CD4-positive, alpha-beta T cell (primary cell): ENCODE measurements around the gene XCL2. TPM values are rescaled to one million over a fixed set of nuclear protein-coding genes. Genes with fewer than 3 reads are reported as not detected.
A peak's percentile ranks its signal among the peaks of the same experiment; 100 is the strongest.

ENCODE experiments used
- ATAC-seq: fragments of 200-7000 bp; cut with Tn5 transposase; one replicate; pipeline ENCODE4 v1.10.0; 2022; ENCODE audit warnings: mild to moderate bottlenecking; ENCODE audit not compliant: poor library complexity
- CTCF ChIA-PET: fragments of 350-600 bp; sonication (Branson Sonifier 250); formaldehyde crosslinking; loops from one replicate; lab custom pipeline; 2021; ENCODE audit warnings: antibody characterized with exemption, inconsistent platforms; lab: Charles Lee
- POLR2A ChIA-PET: fragments of 350-600 bp; sonication (Branson Sonifier 250); formaldehyde crosslinking; loops from one replicate; lab custom pipeline; 2021; ENCODE audit warnings: antibody characterized with exemption, inconsistent platforms; lab: Charles Lee
- DNase-seq, 14 experiments: peaks; one replicate each; pipeline ENCODE4 v3.0.0-alpha.2; 2013 to 2020; ENCODE audit warnings: mixed read lengths in 2 of 14
- H3K27ac ChIP-seq, 2 donors: one replicate each; pipeline versions ENCODE4 v1.5.1 to v1.7.0; 2013; ENCODE audit warnings: low read length in 2 of 2, low read depth in 1 of 2, mild to moderate bottlenecking in 1 of 2
- H3K27me3 ChIP-seq, 2 experiments: 1 replicate in 1 of 2; 2 replicates in 1 of 2; pipeline versions ENCODE4 v1.6.1 to v1.7.0; 2013; ENCODE audit warnings: low read length in 2 of 2, control low read depth in 1 of 2, mild to moderate bottlenecking in 1 of 2, moderate library complexity in 1 of 2; ENCODE audit not compliant: insufficient read depth in 2 of 2, control insufficient read depth in 1 of 2
- H3K36me3 ChIP-seq: one replicate; pipeline ENCODE4 v1.6.1; 2013; ENCODE audit warnings: low read length, control low read depth; ENCODE audit not compliant: insufficient read depth
- H3K4me1 ChIP-seq: one replicate; pipeline ENCODE4 v1.6.1; 2013; ENCODE audit warnings: low read length, control low read depth; ENCODE audit not compliant: insufficient read depth
- H3K4me3 ChIP-seq: one replicate; pipeline ENCODE4 v1.5.1; 2013; ENCODE audit warnings: mild to moderate bottlenecking, low read length, moderate library complexity
- H3K9me3 ChIP-seq, 2 experiments: 1 replicate in 1 of 2; 2 replicates in 1 of 2; pipeline versions ENCODE4 v1.6.1 to v1.7.0; 2013; ENCODE audit warnings: low read length in 2 of 2, mild to moderate bottlenecking in 2 of 2, control low read depth in 1 of 2, moderate library complexity in 1 of 2; ENCODE audit not compliant: control insufficient read depth in 1 of 2, insufficient read depth in 1 of 2
- H3K27ac Mint-ChIP-seq: one replicate; pipeline ENCODE4 v1.8.0; 2020; ENCODE audit warnings: mixed read lengths
- H3K27me3 Mint-ChIP-seq: one replicate; pipeline ENCODE4 v1.8.0; 2021; ENCODE audit warnings: mixed read lengths
- H3K36me3 Mint-ChIP-seq: one replicate; pipeline ENCODE4 v1.8.0; 2021; ENCODE audit warnings: low read depth, mixed read lengths
- H3K4me1 Mint-ChIP-seq: one replicate; pipeline ENCODE4 v1.8.0; 2021; ENCODE audit warnings: low read depth, mixed read lengths
- H3K4me3 Mint-ChIP-seq: one replicate; pipeline ENCODE4 v1.8.0; 2020; ENCODE audit warnings: mild to moderate bottlenecking, mixed read lengths
- H3K9me3 Mint-ChIP-seq: one replicate; pipeline ENCODE4 v1.8.0; 2020; ENCODE audit warnings: mixed read lengths
- intact Hi-C, 2 experiments: fragments of 100-400 bp; cut with DNase I in 1 of 2; cut with micrococcal nuclease in 1 of 2; formaldehyde crosslinking; loops; one replicate each; pipeline versions ENCODE4 v1.15.1 to v1.9.0; 2023 to 2025; cut with DNase I, micrococcal nuclease
- total RNA-seq, 174 experiments: library from RNA in 2 of 174; stranded (reverse) in 2 of 174; gene quantifications; one replicate each; pipeline ENCODE4 v1.2.3 and lab custom pipeline; 2021 to 2026
- TF ChIP-seq, protein P1 (sequence below): fragments of 200-600 bp; IDR thresholded peaks from one replicate; pipeline ENCODE4 v1.8.0; 2022; ENCODE audit warnings: antibody characterized with exemption, mild to moderate bottlenecking

The XCL2 gene
- total RNA-seq, 2 experiments from 2014 or later: not detected

GRCh38 chr1:168531615-168532345 is 12.0 kb downstream of the XCL2 start:
- peak overlapping the region; percentile 61 for H3K4me3 Mint-ChIP-seq
- Histone ChIP-seq H3K4me3 (no peak overlapping the region), H3K27me3 (no peaks in the 10 kb centered on the region), H3K36me3 (no peaks in the 10 kb centered on the region), H3K4me1 (peaks cover 41% of the 10 kb centered on the region), H3K9me3 (no peaks in the 10 kb centered on the region), H3K27ac (peak overlapping the region in 1 of 2 donors; percentile 47)
- intact Hi-C loops: loop anchor here in 1 of 2 experiments (2.0 kb wide), 1 partner anchor 15 kb away; no protein-coding TSS in a partner anchor
- no peaks in the 10 kb centered on the region for H3K36me3 Mint-ChIP-seq
- peak; percentile 85 for ATAC-seq
- H3K9me3 Mint-ChIP-seq: no peaks in the 10 kb centered on the region
- DNase-seq: peak in 4 of 14 experiments; percentile 33 to 85 (median 55)
- ChIA-PET CTCF (no interaction called here), POLR2A (interaction anchor here (0.6 to 2.7 kb wide), 7 partner anchors 11 to 101 kb away, joined by 3 to 22 read pairs (median 5); no protein-coding TSS in a partner anchor)
- H3K27me3 Mint-ChIP-seq: no peaks in the 10 kb centered on the region
- TF ChIP-seq, protein P1, sequence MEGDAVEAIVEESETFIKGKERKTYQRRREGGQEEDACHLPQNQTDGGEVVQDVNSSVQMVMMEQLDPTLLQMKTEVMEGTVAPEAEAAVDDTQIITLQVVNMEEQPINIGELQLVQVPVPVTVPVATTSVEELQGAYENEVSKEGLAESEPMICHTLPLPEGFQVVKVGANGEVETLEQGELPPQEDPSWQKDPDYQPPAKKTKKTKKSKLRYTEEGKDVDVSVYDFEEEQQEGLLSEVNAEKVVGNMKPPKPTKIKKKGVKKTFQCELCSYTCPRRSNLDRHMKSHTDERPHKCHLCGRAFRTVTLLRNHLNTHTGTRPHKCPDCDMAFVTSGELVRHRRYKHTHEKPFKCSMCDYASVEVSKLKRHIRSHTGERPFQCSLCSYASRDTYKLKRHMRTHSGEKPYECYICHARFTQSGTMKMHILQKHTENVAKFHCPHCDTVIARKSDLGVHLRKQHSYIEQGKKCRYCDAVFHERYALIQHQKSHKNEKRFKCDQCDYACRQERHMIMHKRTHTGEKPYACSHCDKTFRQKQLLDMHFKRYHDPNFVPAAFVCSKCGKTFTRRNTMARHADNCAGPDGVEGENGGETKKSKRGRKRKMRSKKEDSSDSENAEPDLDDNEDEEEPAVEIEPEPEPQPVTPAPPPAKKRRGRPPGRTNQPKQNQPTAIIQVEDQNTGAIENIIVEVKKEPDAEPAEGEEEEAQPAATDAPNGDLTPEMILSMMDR: no peak
- H3K27ac Mint-ChIP-seq: peak overlapping the region; percentile 85
- H3K4me1 Mint-ChIP-seq: peaks cover 81% of the 10 kb centered on the region

- CTCF ChIA-PET: no interaction called here
- Mint-ChIP-seq H3K4me3 (no peak overlapping the region), H3K36me3 (no peaks in the 10 kb centered on the region), H3K27ac (peak overlapping the region; percentile 85), H3K27me3 (no peaks in the 10 kb centered on the region), H3K4me1 (peaks cover 59% of the 10 kb centered on the region), H3K9me3 (no peaks in the 10 kb centered on the region)
- no peak for ATAC-seq
- H3K4me1 ChIP-seq: peaks cover 32% of the 10 kb centered on the region
- no peak for DNase-seq
- H3K4me3 ChIP-seq: no peak overlapping the region
- no peaks in the 10 kb centered on the region for H3K36me3 ChIP-seq
- peaks cover 0 to under 1% of the 10 kb centered on the region in 2 experiments for H3K9me3 ChIP-seq
- H3K27ac ChIP-seq: no peak overlapping the region
- intact Hi-C loops: no loop called here
- H3K27me3 ChIP-seq: no peaks in the 10 kb centered on the region
- POLR2A ChIA-PET: interaction anchor here (1.7 kb wide), 1 partner anchor 85 kb away, joined by 4 read pairs; no protein-coding TSS in a partner anchor
- TF ChIP-seq, protein P1: no peak
These were observed 14.3 kb downstream of the XCL2 start for GRCh38 chr1:168529518-168529917.

DNA sequence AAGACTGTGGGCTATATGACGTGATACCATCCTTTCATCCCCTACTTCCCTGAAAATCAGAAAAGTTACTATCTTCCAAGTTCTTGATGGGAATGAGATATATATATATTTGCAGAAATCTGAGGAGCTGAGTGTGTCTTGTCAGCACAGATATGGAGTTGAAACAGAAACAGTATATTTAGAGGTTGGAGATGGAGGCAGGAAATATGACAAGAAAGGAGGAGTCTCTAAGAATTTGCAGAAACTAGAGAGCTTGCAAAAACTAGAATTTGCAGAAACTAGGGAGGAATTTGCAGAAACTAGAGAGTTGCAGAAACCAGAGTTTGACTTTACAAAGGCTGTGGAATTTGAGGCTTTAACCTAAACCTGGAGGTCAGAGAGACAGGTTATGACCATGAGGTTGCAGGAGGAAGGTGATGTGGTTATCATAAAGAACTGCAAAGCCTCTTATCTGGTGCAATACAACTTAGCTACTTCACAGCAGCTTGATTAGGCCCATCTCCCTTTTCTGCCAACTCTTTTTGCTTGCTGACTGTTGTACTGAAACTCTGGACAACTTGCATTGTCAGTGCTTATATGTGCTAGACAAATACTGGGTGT is 22.3 kb downstream of the XCL2 start:
- Mint-ChIP-seq H3K27me3 (no peaks in the 10 kb centered on the region), H3K4me3 (peak overlapping the region; percentile 15), H3K4me1 (peaks cover 56% of the 10 kb centered on the region), H3K36me3 (no peaks in the 10 kb centered on the region), H3K9me3 (peaks cover 8% of the 10 kb centered on the region), H3K27ac (peak overlapping the region; percentile 79)
- peaks cover 0 to 4% of the 10 kb centered on the region in 2 experiments for H3K9me3 ChIP-seq
- peak overlapping the region in 1 of 2 donors; percentile 58 for H3K27ac ChIP-seq
- no peak overlapping the region for H3K4me3 ChIP-seq
- POLR2A ChIA-PET: interaction anchor here (1.0 to 3.1 kb wide), 3 partner anchors 8 to 14 kb away, joined by 4 to 22 read pairs (median 18); no protein-coding TSS in a partner anchor
- H3K4me1 ChIP-seq: peaks cover 32% of the 10 kb centered on the region
- TF ChIP-seq, protein P1: no peak
- no peaks in the 10 kb centered on the region for H3K27me3 ChIP-seq
- ATAC-seq (peak; percentile 43), DNase-seq (peak in 3 of 14 experiments; percentile 21 to 48 (median 27))
- intact Hi-C loops: loop anchor here in 1 of 2 experiments (5.0 kb wide), 1 partner anchor 34 kb away; no protein-coding TSS in a partner anchor
- CTCF ChIA-PET: no interaction called here
- H3K36me3 ChIP-seq: no peaks in the 10 kb centered on the region
